Transverse colon (tissue), 4 donors: ENCODE measurements around the gene KCNH1. TPM values are rescaled to one million over a fixed set of nuclear protein-coding genes. Genes with fewer than 3 reads are reported as not detected.

Experiments used
- DNase-seq: peaks from one replicate; pipeline ENCODE4 v3.0.0-alpha.2; 2019
- H3K27ac ChIP-seq, 4 donors: fragments of 200-600 bp; sonication (generic); 2 replicates each; pipeline ENCODE4 v1.5.1; 2016 to 2018; ENCODE audit warnings: inconsistent platforms in 4 of 4
- H3K27me3 ChIP-seq: fragments of 200-600 bp; sonication (generic); 2 replicates; pipeline ENCODE4 v1.5.1; 2017; ENCODE audit warnings: inconsistent platforms
- H3K36me3 ChIP-seq, 4 donors: fragments of 200-600 bp; sonication (generic); 2 replicates each; pipeline ENCODE4 v1.5.1; 2017 to 2019; ENCODE audit warnings: inconsistent platforms in 4 of 4
- H3K4me1 ChIP-seq, 4 donors: fragments of 200-600 bp; sonication (generic); 2 replicates each; pipeline ENCODE4 v1.5.1; 2017 to 2020; ENCODE audit warnings: inconsistent platforms in 4 of 4
- H3K4me3 ChIP-seq, 4 donors: fragments of 200-600 bp; sonication (generic); 1 replicate in 1 of 4; 2 replicates in 3 of 4; pipeline versions ENCODE4 v1.5.1 to v1.6.1; 2017 to 2019; ENCODE audit warnings: inconsistent platforms in 4 of 4
- H3K9me3 ChIP-seq, 2 donors: fragments of 200-600 bp; sonication (generic); 2 replicates each; pipeline ENCODE4 v1.5.1; 2017 to 2019; ENCODE audit warnings: inconsistent platforms in 2 of 2
- CTCF ChIP-seq, 5 experiments: fragments of 200-600 bp in 3 of 5; fragments of 450-650 bp in 2 of 5; sonication (generic) in 3 of 5; IDR thresholded peaks; 1 replicate in 2 of 5; 2 replicates in 3 of 5; pipeline ENCODE4 v1.5.1; 2016 to 2017; ENCODE audit warnings: antibody characterized with exemption in 5 of 5, inconsistent platforms in 3 of 5, mild to moderate bottlenecking in 2 of 5, moderate library complexity in 1 of 5
- EP300 ChIP-seq: sonication (generic); formaldehyde crosslinking; IDR thresholded peaks from one replicate; pipeline ENCODE4 v1.6.1; 2017; ENCODE audit warnings: antibody characterized with exemption, low read depth
- POLR2A ChIP-seq: fragments of 450-650 bp; IDR thresholded peaks from one replicate; pipeline ENCODE4 v1.6.1; 2016; ENCODE audit warnings: antibody characterized with exemption, mild to moderate bottlenecking, moderate library complexity
- POLR2AphosphoS5 ChIP-seq, 3 donors: sonication (generic); formaldehyde crosslinking; IDR thresholded peaks; one replicate each; pipeline ENCODE4 v1.6.1; 2016; ENCODE audit warnings: antibody characterized with exemption in 3 of 3
- WGBS, 2 donors: methylation state at CpG; one replicate each; pipeline ENCODE4 v1.1.5; 2018; ENCODE audit warnings: low coverage in 1 of 2; 5-methylcytosine and 5-hydroxymethylcytosine counted together
- in situ Hi-C, 4 donors: fragments of 200-750 bp; cut with MboI; loops; one replicate each; pipeline versions ENCODE4 v1.15.0 to v1.15.1; 2017; ENCODE audit warnings: low sequenced_read_pairs in 3 of 4, low pct_ligation_motif_present in 1 of 4, low pct_unique_long_range_greater_than_20kb in 1 of 4
- intact Hi-C: fragments of 100-400 bp; cut with DNase I; formaldehyde crosslinking; loops from one replicate; pipeline ENCODE4 v1.15.1; 2023; ENCODE audit warnings: low total_unique reads
- total RNA-seq, 4 donors: library from RNA; depleted of rRNA; stranded (reverse); fragments of >200 nt; gene quantifications; one replicate each; pipeline ENCODE4 v1.1.0, GENCODE V29; 2016

The KCNH1 gene
- total RNA-seq, 4 donors from 2014 or later: 0.55 to 9.4 (median 2.2) TPM

- no peaks in the 10 kb centered on the region for H3K4me1 ChIP-seq
- no peak for TF ChIP-seq EP300
- TF ChIP-seq POLR2AphosphoS5 (IDR thresholded peaks at IDR 0.05): no peak
- TF ChIP-seq CTCF (IDR thresholded peaks at IDR 0.05): no peak
- TF ChIP-seq POLR2A: no peak
- intact Hi-C loops: no loop called here
- H3K9me3 ChIP-seq: no peaks in the 10 kb centered on the region
- 20 to 64% methylated on average over 1 to 4 of the region's 4 CpGs for WGBS, 2 donors
- no peaks in the 10 kb centered on the region for H3K36me3 ChIP-seq
- H3K27ac ChIP-seq: no peak overlapping the region
- no peak overlapping the region for H3K4me3 ChIP-seq
- in situ Hi-C loops: no loop called here
- H3K27me3 ChIP-seq: no peaks in the 10 kb centered on the region
- no peak for DNase-seq
These were observed 217.4 kb downstream of the KCNH1 start for GRCh38 chr1:210916548-210916947.

GRCh38 chr1:210915890-210916507 is 217.9 kb downstream of the KCNH1 start:
- Histone ChIP-seq H3K4me1 (no peaks in the 10 kb centered on the region), H3K9me3 (no peaks in the 10 kb centered on the region), H3K27me3 (no peaks in the 10 kb centered on the region), H3K27ac (no peak overlapping the region), H3K4me3 (no peak overlapping the region), H3K36me3 (no peaks in the 10 kb centered on the region)
- DNase-seq: no peak
- intact Hi-C loops (no loop called here), in situ Hi-C loops (no loop called here)
- 15 to 34% methylated on average over 4 to 6 of the region's 6 CpGs for WGBS, 2 donors
- TF ChIP-seq POLR2AphosphoS5 (IDR thresholded peaks at IDR 0.05): no peak
- no peak for TF ChIP-seq CTCF (IDR thresholded peaks at IDR 0.05)
- no peak for TF ChIP-seq POLR2A
- TF ChIP-seq EP300: no peak

GRCh38 chr1:210912752-210913151 is 221.2 kb downstream of the KCNH1 start:
- Histone ChIP-seq H3K36me3 (no peaks in the 10 kb centered on the region), H3K9me3 (no peaks in the 10 kb centered on the region), H3K27ac (no peak overlapping the region), H3K4me1 (no peaks in the 10 kb centered on the region), H3K4me3 (no peak overlapping the region), H3K27me3 (no peaks in the 10 kb centered on the region)
- 78 to 87% methylated on average over 2 of the region's 2 CpGs for WGBS, 2 donors
- in situ Hi-C loops: no loop called here
- intact Hi-C loops: no loop called here
- no peak for TF ChIP-seq CTCF (IDR thresholded peaks at IDR 0.05)
- TF ChIP-seq POLR2A: no peak
- no peak for TF ChIP-seq EP300
- no peak for TF ChIP-seq POLR2AphosphoS5 (IDR thresholded peaks at IDR 0.05)
- no peak for DNase-seq

- DNase-seq: no peak
- in situ Hi-C loops: no loop called here
- Histone ChIP-seq H3K9me3 (no peaks in the 10 kb centered on the region), H3K27ac (no peak overlapping the region), H3K36me3 (no peaks in the 10 kb centered on the region), H3K4me1 (no peaks in the 10 kb centered on the region), H3K27me3 (no peaks in the 10 kb centered on the region), H3K4me3 (no peak overlapping the region)
- intact Hi-C loops: no loop called here
- TF ChIP-seq POLR2AphosphoS5 (IDR thresholded peaks at IDR 0.05) (no peak), POLR2A (no peak), EP300 (no peak), CTCF (IDR thresholded peaks at IDR 0.05) (no peak)
- 46 to 51% methylated on average over 2 of the region's 2 CpGs for WGBS, 2 donors
These were observed 223.8 kb downstream of the KCNH1 start for GRCh38 chr1:210910020-210910575.
